GM23248 (cell line): ENCODE data around the gene CALR3.

ENCODE experiments used
- EZH2 ChIP-seq: fragments of 200-600 bp; sonication (generic); IDR thresholded peaks from 2 replicates; pipeline ENCODE4 v1.6.1; 2018; ENCODE audit warnings: antibody characterized with exemption, mild to moderate bottlenecking; ENCODE audit not compliant: insufficient read depth, poor library complexity, severe bottlenecking
- EZH2phosphoT487 ChIP-seq: fragments of 200-600 bp; sonication (generic); IDR thresholded peaks from 2 replicates; pipeline ENCODE4 v1.6.1; 2018; ENCODE audit warnings: antibody characterized with exemption, moderate library complexity, mild to moderate bottlenecking, low read depth; ENCODE audit not compliant: insufficient read depth

- TF ChIP-seq EZH2phosphoT487 = no peak
- no peak for TF ChIP-seq EZH2
Measured at GRCh38 chr19:16496613-16496983, 631 bp upstream of the CALR3 start.
